Smooth muscle cell (in vitro differentiated cells): ENCODE data around the gene LCP1. TPM values are rescaled to one million over a fixed set of nuclear protein-coding genes. Genes with fewer than 3 reads are reported as not detected.

Experiments
- DNase-seq: peaks from one replicate; lab custom pipeline; 2025; ENCODE audit not compliant: unreplicated experiment; lab: John Stamatoyannopoulos, UW
- H2AFZ ChIP-seq: fragments of 200-600 bp; sonication (generic); 2 replicates; pipeline ENCODE4 v1.6.0; 2016; ENCODE audit warnings: antibody characterized with exemption, low read depth, mild to moderate bottlenecking
- H3F3A ChIP-seq: fragments of 200-600 bp; sonication (generic); 2 replicates; pipeline ENCODE4 v1.6.0; 2017; ENCODE audit warnings: antibody characterized with exemption, low read depth
- H3K27ac ChIP-seq: fragments of 200-600 bp; sonication (generic); 2 replicates; pipeline ENCODE4 v1.5.1; 2016; ENCODE audit warnings: low read depth, mild to moderate bottlenecking
- H3K27me3 ChIP-seq: fragments of 200-600 bp; sonication (generic); 2 replicates; pipeline ENCODE4 v1.6.1; 2016; ENCODE audit warnings: low read depth, mild to moderate bottlenecking
- H3K36me3 ChIP-seq: fragments of 200-600 bp; sonication (generic); 2 replicates; pipeline ENCODE4 v1.5.1; 2016; ENCODE audit warnings: low read depth
- H3K4me1 ChIP-seq: fragments of 200-600 bp; sonication (generic); 2 replicates; pipeline ENCODE4 v1.5.1; 2016; ENCODE audit warnings: low read depth
- H3K4me2 ChIP-seq: fragments of 200-600 bp; sonication (generic); 2 replicates; pipeline ENCODE4 v1.6.0; 2016; ENCODE audit warnings: mild to moderate bottlenecking
- H3K4me3 ChIP-seq: fragments of 200-600 bp; sonication (generic); 2 replicates; pipeline ENCODE4 v1.5.1; 2016; ENCODE audit warnings: mild to moderate bottlenecking
- H3K79me2 ChIP-seq: fragments of 200-600 bp; sonication (generic); 2 replicates; pipeline ENCODE4 v1.6.0; 2016; ENCODE audit warnings: low read depth, mild to moderate bottlenecking
- H3K9ac ChIP-seq: fragments of 200-600 bp; sonication (generic); 2 replicates; pipeline ENCODE4 v1.6.0; 2016; ENCODE audit warnings: low read depth
- H3K9me3 ChIP-seq: fragments of 200-600 bp; sonication (generic); replicated peaks from 2 replicates; pipeline ENCODE4 v1.5.1; 2016; ENCODE audit warnings: low read depth
- H4K20me1 ChIP-seq: fragments of 200-600 bp; sonication (generic); 2 replicates; pipeline ENCODE4 v1.6.0; 2016; ENCODE audit warnings: low read depth
- CTCF ChIP-seq: fragments of 200-600 bp; sonication (generic); IDR thresholded peaks from 2 replicates; pipeline ENCODE4 v1.5.1; 2017; ENCODE audit warnings: borderline replicate concordance, mild to moderate bottlenecking, antibody characterized with exemption; ENCODE audit not compliant: insufficient read depth, poor library complexity, severe bottlenecking
- WGBS: methylation state at CpG from one replicate; pipeline ENCODE4 v1.1.7; 2016; ENCODE audit warnings: low lambda C conversion rate; 5-methylcytosine and 5-hydroxymethylcytosine counted together
- polyA plus RNA-seq: library from polyadenylated mRNA; unstranded; fragments of >200 nt; fragmentation: Nextera tagmentation; extraction: Ambion mirVana; gene quantifications from 2 replicates; pipeline ENCODE4 v1.2.1, GENCODE V29; 2016
- total RNA-seq: library from RNA; depleted of rRNA; stranded (reverse); fragments of >200 nt; gene quantifications from 2 replicates; pipeline ENCODE4 v1.2.3, GENCODE V29; 2014

Gene LCP1
- total and polyA plus RNA-seq, 2 experiments from 2014 or later = 7.6 to 38.7 TPM

- Histone ChIP-seq H3K9me3 (no peaks in the 10 kb centered on the region), H3K9ac (no peak overlapping the region), H3K79me2 (no peaks in the 10 kb centered on the region), H3K4me3 (no peak overlapping the region), H3K4me1 (no peaks in the 10 kb centered on the region), H2AFZ (no peak overlapping the region), H3K36me3 (no peaks in the 10 kb centered on the region), H3K27ac (no peak overlapping the region), H3K4me2 (no peak overlapping the region), H3K27me3 (no peaks in the 10 kb centered on the region), H4K20me1 (no peaks in the 10 kb centered on the region), H3F3A (no peaks in the 10 kb centered on the region)
- 85% methylated on average over 4 of the region's 4 CpGs for WGBS
- TF ChIP-seq CTCF = no peak
- no peak for DNase-seq
Measured at GRCh38 chr13:46121597-46122163, 60.3 kb downstream of the LCP1 start.

- no peaks in the 10 kb centered on the region for H3K4me1 ChIP-seq
- no peaks in the 10 kb centered on the region for H4K20me1 ChIP-seq
- no peaks in the 10 kb centered on the region for H3K27me3 ChIP-seq
- no peaks in the 10 kb centered on the region for H3K36me3 ChIP-seq
- no peaks in the 10 kb centered on the region for H3K79me2 ChIP-seq
- no peaks in the 10 kb centered on the region for H3K9me3 ChIP-seq
- DNase-seq = no peak
- H3F3A ChIP-seq = no peaks in the 10 kb centered on the region
- no peak for TF ChIP-seq CTCF
- no peak overlapping the region for H2AFZ ChIP-seq
- WGBS = 94% methylated on average over 2 of the region's 2 CpGs
- H3K4me3 ChIP-seq = no peak overlapping the region
- no peak overlapping the region for H3K4me2 ChIP-seq
- no peak overlapping the region for H3K9ac ChIP-seq
- no peak overlapping the region for H3K27ac ChIP-seq
Measured at GRCh38 chr13:46121033-46121432, 60.9 kb downstream of the LCP1 start.

- H2AFZ ChIP-seq = no peak overlapping the region
- no peak for TF ChIP-seq CTCF
- H3K79me2 ChIP-seq = no peaks in the 10 kb centered on the region
- peak overlapping the region; percentile 24 for H3K4me2 ChIP-seq
- H3K9ac ChIP-seq = no peak overlapping the region
- H3K4me1 ChIP-seq = no peaks in the 10 kb centered on the region
- no peaks in the 10 kb centered on the region for H3K27me3 ChIP-seq
- 48% methylated on average over 6 of the region's 6 CpGs for WGBS
- no peak overlapping the region for H3K27ac ChIP-seq
- H3F3A ChIP-seq = no peaks in the 10 kb centered on the region
- H3K9me3 ChIP-seq = no peaks in the 10 kb centered on the region
- H3K36me3 ChIP-seq = no peaks in the 10 kb centered on the region
- DNase-seq = no peak
- no peak overlapping the region for H3K4me3 ChIP-seq
- H4K20me1 ChIP-seq = no peaks in the 10 kb centered on the region
Measured at GRCh38 chr13:46119883-46120614, 61.9 kb downstream of the LCP1 start.
